Muscle layer of duodenum (tissue), 2 donors: ENCODE data around the gene TNFRSF19.

Experiments used
- H3K27ac ChIP-seq: one replicate; pipeline ENCODE4 v1.7.0; 2013; ENCODE audit warnings: mild to moderate bottlenecking, low read length
- H3K27me3 ChIP-seq: one replicate; pipeline ENCODE4 v1.7.0; 2013; ENCODE audit warnings: low read depth, mild to moderate bottlenecking, control low read depth, low read length
- H3K36me3 ChIP-seq, 2 donors: one replicate each; pipeline ENCODE4 v1.7.0; 2013; ENCODE audit warnings: low read length in 2 of 2, control low read depth in 1 of 2, mild to moderate bottlenecking in 1 of 2; ENCODE audit not compliant: insufficient read depth in 2 of 2, control insufficient read depth in 1 of 2
- H3K4me1 ChIP-seq, 2 donors: one replicate each; pipeline ENCODE4 v1.7.0; 2013; ENCODE audit warnings: low read length in 2 of 2, mild to moderate bottlenecking in 2 of 2, control low read depth in 1 of 2, moderate library complexity in 1 of 2; ENCODE audit not compliant: insufficient read depth in 2 of 2, control insufficient read depth in 1 of 2
- H3K4me3 ChIP-seq, 2 donors: one replicate each; pipeline ENCODE4 v1.7.0; 2013; ENCODE audit warnings: low read length in 2 of 2, low read depth in 1 of 2, mild to moderate bottlenecking in 1 of 2
- H3K9me3 ChIP-seq, 2 donors: one replicate each; pipeline ENCODE4 v1.7.0; 2013; ENCODE audit warnings: low read length in 2 of 2, control low read depth in 1 of 2, mild to moderate bottlenecking in 1 of 2; ENCODE audit not compliant: control insufficient read depth in 1 of 2
- donor health status: healthy.

Gene TNFRSF19

GRCh38 chr13:23608701-23609413 is 38.6 kb downstream of the TNFRSF19 start:
- Histone ChIP-seq H3K36me3 (no peaks in the 10 kb centered on the region), H3K27ac (peak overlapping the region; percentile 17), H3K4me3 (peak overlapping the region; percentile 19 to 37), H3K27me3 (no peaks in the 10 kb centered on the region), H3K9me3 (no peaks in the 10 kb centered on the region), H3K4me1 (peaks cover 17 to 35% of the 10 kb centered on the region in 2 donors)

GRCh38 chr13:23609414-23609760 is 39.2 kb downstream of the TNFRSF19 start:
- peak overlapping the region; percentile 17 for H3K27ac ChIP-seq
- H3K4me1 ChIP-seq: peaks cover 17 to 35% of the 10 kb centered on the region in 2 donors
- H3K4me3 ChIP-seq: peak overlapping the region; percentile 19 to 37
- no peaks in the 10 kb centered on the region for H3K9me3 ChIP-seq
- no peaks in the 10 kb centered on the region for H3K36me3 ChIP-seq
- no peaks in the 10 kb centered on the region for H3K27me3 ChIP-seq

- Histone ChIP-seq H3K27ac (peak overlapping the region; percentile 17), H3K36me3 (no peaks in the 10 kb centered on the region), H3K27me3 (no peaks in the 10 kb centered on the region), H3K4me3 (peak overlapping the region; percentile 19 to 37), H3K9me3 (no peaks in the 10 kb centered on the region), H3K4me1 (peaks cover 17 to 35% of the 10 kb centered on the region in 2 donors)
Observed at GRCh38 chr13:23609874-23610576, 39.8 kb downstream of the TNFRSF19 start.

- no peaks in the 10 kb centered on the region for H3K9me3 ChIP-seq
- H3K27ac ChIP-seq: no peak overlapping the region
- H3K27me3 ChIP-seq: no peaks in the 10 kb centered on the region
- no peak overlapping the region for H3K4me3 ChIP-seq
- peaks cover 17 to 35% of the 10 kb centered on the region in 2 donors for H3K4me1 ChIP-seq
- no peaks in the 10 kb centered on the region for H3K36me3 ChIP-seq
Observed at GRCh38 chr13:23610966-23611491, 40.8 kb downstream of the TNFRSF19 start.

GRCh38 chr13:23612182-23612581 is 42.0 kb downstream of the TNFRSF19 start:
- Histone ChIP-seq H3K27me3 (no peaks in the 10 kb centered on the region), H3K4me1 (peaks cover 17 to 35% of the 10 kb centered on the region in 2 donors), H3K36me3 (no peaks in the 10 kb centered on the region), H3K9me3 (no peaks in the 10 kb centered on the region), H3K4me3 (no peak overlapping the region), H3K27ac (no peak overlapping the region)

- Histone ChIP-seq H3K27ac (no peak overlapping the region), H3K27me3 (no peaks in the 10 kb centered on the region), H3K36me3 (no peaks in the 10 kb centered on the region), H3K4me3 (no peak overlapping the region), H3K4me1 (peaks cover 17 to 35% of the 10 kb centered on the region in 2 donors), H3K9me3 (no peaks in the 10 kb centered on the region)
Observed at GRCh38 chr13:23612731-23613130, 42.5 kb downstream of the TNFRSF19 start.

GRCh38 chr13:23613596-23613995 is 43.4 kb downstream of the TNFRSF19 start:
- no peak overlapping the region for H3K27ac ChIP-seq

GRCh38 chr13:23615395-23616081 is 45.3 kb downstream of the TNFRSF19 start:
- no peak overlapping the region for H3K4me3 ChIP-seq
- no peaks in the 10 kb centered on the region for H3K27me3 ChIP-seq
- no peaks in the 10 kb centered on the region for H3K9me3 ChIP-seq
- H3K27ac ChIP-seq: no peak overlapping the region
- H3K36me3 ChIP-seq: no peaks in the 10 kb centered on the region
- peaks cover 7 to 9% of the 10 kb centered on the region in 2 donors for H3K4me1 ChIP-seq

More at GRCh38 chr13:23613596-23613995, 43.4 kb downstream of the TNFRSF19 start:
- Histone ChIP-seq H3K27me3 (no peaks in the 10 kb centered on the region), H3K4me1 (peaks cover 17 to 29% of the 10 kb centered on the region in 2 donors), H3K9me3 (no peaks in the 10 kb centered on the region), H3K4me3 (no peak overlapping the region), H3K36me3 (no peaks in the 10 kb centered on the region)

GRCh38 chr13:23616228-23616627 is 46.0 kb downstream of the TNFRSF19 start:
- Histone ChIP-seq H3K4me1 (peaks cover under 1 to 2% of the 10 kb centered on the region in 2 donors), H3K36me3 (no peaks in the 10 kb centered on the region), H3K4me3 (no peak overlapping the region), H3K9me3 (no peaks in the 10 kb centered on the region), H3K27ac (no peak overlapping the region), H3K27me3 (no peaks in the 10 kb centered on the region)

- no peaks in the 10 kb centered on the region for H3K4me1 ChIP-seq
- H3K4me3 ChIP-seq: no peak overlapping the region
- H3K9me3 ChIP-seq: no peaks in the 10 kb centered on the region
- no peaks in the 10 kb centered on the region for H3K36me3 ChIP-seq
- H3K27me3 ChIP-seq: no peaks in the 10 kb centered on the region
- no peak overlapping the region for H3K27ac ChIP-seq
Observed at GRCh38 chr13:23617551-23618024, 47.4 kb downstream of the TNFRSF19 start.

- Histone ChIP-seq H3K27ac (no peak overlapping the region), H3K27me3 (no peaks in the 10 kb centered on the region), H3K4me1 (no peaks in the 10 kb centered on the region), H3K36me3 (no peaks in the 10 kb centered on the region), H3K4me3 (no peak overlapping the region), H3K9me3 (no peaks in the 10 kb centered on the region)
Observed at GRCh38 chr13:23618341-23618740, 48.1 kb downstream of the TNFRSF19 start.
